IMR-90 (cell line): ENCODE measurements around the gene RADX.

Experiments
- CEBPB ChIP-seq: IDR thresholded peaks from 2 replicates; pipeline ENCODE4 v1.6.1; 2012; ENCODE audit warnings: low read depth, low read length, improper control_type of control experiment
- CHD1 ChIP-seq: IDR thresholded peaks from 2 replicates; pipeline ENCODE4 v1.6.1; 2012; ENCODE audit warnings: low read depth, low read length, improper control_type of control experiment
- CTCF ChIP-seq: conservative IDR thresholded peaks from 2 replicates; pipeline ENCODE4 v1.5.1; 2012; ENCODE audit warnings: mild to moderate bottlenecking, low read depth, low read length, improper control_type of control experiment
- ELK1 ChIP-seq: fragments of 150-350 bp; IDR thresholded peaks from 2 replicates; pipeline ENCODE4 v1.6.1; 2016; ENCODE audit warnings: low read depth, mild to moderate bottlenecking, low read length, moderate library complexity, borderline replicate concordance
- FOS ChIP-seq: fragments of 150-350 bp; IDR thresholded peaks from 2 replicates; pipeline ENCODE4 v1.6.1; 2016; ENCODE audit warnings: low read depth, low read length
- MAFK ChIP-seq: IDR thresholded peaks from 2 replicates; pipeline ENCODE4 v1.6.1; 2012; ENCODE audit warnings: low read depth, low read length, improper control_type of control experiment
- MAZ ChIP-seq: IDR thresholded peaks from 2 replicates; pipeline ENCODE4 v1.6.1; 2012; ENCODE audit warnings: low read depth, mild to moderate bottlenecking, low read length, improper control_type of control experiment, moderate library complexity, borderline replicate concordance
- MXI1 ChIP-seq: IDR thresholded peaks from 2 replicates; pipeline ENCODE4 v1.6.1; 2012; ENCODE audit warnings: low read depth, mild to moderate bottlenecking, low read length, moderate library complexity, borderline replicate concordance
- POLR2A ChIP-seq: IDR thresholded peaks from 2 replicates; pipeline ENCODE4 v1.6.1; 2012; ENCODE audit warnings: mild to moderate bottlenecking, low read depth, low read length
- RAD21 ChIP-seq: IDR thresholded peaks from 2 replicates; pipeline ENCODE4 v1.6.1; 2012; ENCODE audit warnings: low read length, improper control_type of control experiment
- RFX5 ChIP-seq: IDR thresholded peaks from 2 replicates; pipeline ENCODE4 v1.8.0; 2012; ENCODE audit warnings: low read depth, mild to moderate bottlenecking, low read length, moderate library complexity
- SMC3 ChIP-seq: fragments of 150-350 bp; IDR thresholded peaks from 2 replicates; pipeline ENCODE4 v1.6.1; 2016; ENCODE audit warnings: low read depth, mild to moderate bottlenecking, antibody characterized with exemption, low read length, moderate library complexity
- TF ChIP-seq, protein P1 (sequence below): fragments of 150-350 bp; IDR thresholded peaks from 2 replicates; pipeline ENCODE4 v1.6.1; 2017; ENCODE audit warnings: mild to moderate bottlenecking, antibody characterized with exemption, low read length, low read depth

- TF ChIP-seq CTCF = no peak
- no peak for TF ChIP-seq RFX5
- TF ChIP-seq MAZ = no peak
- TF ChIP-seq FOS = no peak
- TF ChIP-seq POLR2A = no peak
- TF ChIP-seq ELK1 = no peak
- TF ChIP-seq, protein P1, sequence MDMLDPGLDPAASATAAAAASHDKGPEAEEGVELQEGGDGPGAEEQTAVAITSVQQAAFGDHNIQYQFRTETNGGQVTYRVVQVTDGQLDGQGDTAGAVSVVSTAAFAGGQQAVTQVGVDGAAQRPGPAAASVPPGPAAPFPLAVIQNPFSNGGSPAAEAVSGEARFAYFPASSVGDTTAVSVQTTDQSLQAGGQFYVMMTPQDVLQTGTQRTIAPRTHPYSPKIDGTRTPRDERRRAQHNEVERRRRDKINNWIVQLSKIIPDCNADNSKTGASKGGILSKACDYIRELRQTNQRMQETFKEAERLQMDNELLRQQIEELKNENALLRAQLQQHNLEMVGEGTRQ = no peak
- no peak for TF ChIP-seq RAD21
- TF ChIP-seq SMC3 = no peak
- no peak for TF ChIP-seq CEBPB
- no peak for TF ChIP-seq MAFK
- no peak for TF ChIP-seq MXI1
- TF ChIP-seq CHD1 = no peak
Measured at GRCh38 chrX:106696502-106696901, 84.7 kb downstream of the RADX start.
